H1 (cell line): Measurements from ENCODE around the gene HLA-DQA1. TPM values are rescaled to one million over a fixed set of nuclear protein-coding genes. Genes with fewer than 3 reads are reported as not detected.
A peak's percentile ranks its signal among the peaks of the same experiment; 100 is the strongest.

Experiments
- CTCF ChIA-PET: fragments of 300-600 bp; sonication (Branson Sonifier 250); formaldehyde crosslinking; loops from one replicate; lab custom pipeline; 2021; ENCODE audit not compliant: partially characterized antibody; lab: Charles Lee
- POLR2A ChIA-PET: fragments of 300-600 bp; sonication (Branson Sonifier 250); formaldehyde crosslinking; loops from one replicate; lab custom pipeline; 2021; ENCODE audit warnings: inconsistent platforms; ENCODE audit not compliant: partially characterized antibody; lab: Charles Lee
- DNase-seq, 2 experiments: peaks; one replicate each; pipeline versions ENCODE4 v3.0.0 to v3.0.0-alpha.2; 2010 to 2022; ENCODE audit warnings: low spot score in 2 of 2, low read depth in 1 of 2, mixed read lengths in 1 of 2
- FAIRE-seq: peaks from 2 replicates; lab custom pipeline; 2011; peaks lifted over from hg19 to GRCh38; lab: Jason Lieb, UNC
- H2AFZ ChIP-seq: 2 replicates; pipeline ENCODE4 v1.8.1; 2012; ENCODE audit warnings: low read length, inconsistent platforms
- H2AK5ac ChIP-seq: 2 replicates; pipeline ENCODE4 v1.6.1; 2013; ENCODE audit warnings: low read depth, low read length
- H2BK120ac ChIP-seq: replicated peaks from 2 replicates; pipeline ENCODE3; 2013; ENCODE audit warnings: low read depth, low read length, inconsistent platforms
- H2BK12ac ChIP-seq: 2 replicates; pipeline ENCODE4 v1.6.1; 2013; ENCODE audit warnings: low read depth, low read length
- H2BK15ac ChIP-seq: 2 replicates; pipeline ENCODE4 v1.6.1; 2013; ENCODE audit warnings: low read length
- H2BK20ac ChIP-seq: 2 replicates; pipeline ENCODE4 v1.6.1; 2013; ENCODE audit warnings: low read length
- H2BK5ac ChIP-seq: 2 replicates; pipeline ENCODE4 v1.6.1; 2013; ENCODE audit warnings: low read depth, low read length
- H3K14ac ChIP-seq: 2 replicates; pipeline ENCODE4 v1.6.1; 2013; ENCODE audit warnings: inconsistent platforms; ENCODE audit not compliant: insufficient read length
- H3K18ac ChIP-seq: 2 replicates; pipeline ENCODE4 v1.6.1; 2013; ENCODE audit warnings: low read length; ENCODE audit errors: extremely low read depth
- H3K23ac ChIP-seq: 2 replicates; pipeline ENCODE4 v1.6.1; 2013; ENCODE audit warnings: inconsistent platforms; ENCODE audit not compliant: insufficient read length
- H3K23me2 ChIP-seq: 2 replicates; pipeline ENCODE4 v1.6.1; 2013; ENCODE audit warnings: low read depth, low read length
- H3K27ac ChIP-seq: 2 replicates; pipeline ENCODE4 v1.6.1; 2011; ENCODE audit warnings: low read depth, low read length, inconsistent platforms
- H3K27me3 ChIP-seq, 4 experiments: replicated peaks in 1 of 4; 1 replicate in 1 of 4; 2 replicates in 3 of 4; pipeline versions ENCODE4 v1.6.1 to v1.8.1; 2011 to 2013; ENCODE audit warnings: low read length in 3 of 4, mild to moderate bottlenecking in 3 of 4, inconsistent platforms in 2 of 4, mixed read lengths in 2 of 4, moderate library complexity in 1 of 4; ENCODE audit not compliant: control insufficient read depth in 3 of 4, insufficient read depth in 3 of 4; ENCODE audit errors: extremely low read depth in 1 of 4
- H3K36me3 ChIP-seq, 4 experiments: 2 replicates each; pipeline versions ENCODE4 v1.6.1 to v1.8.1; 2011 to 2013; ENCODE audit warnings: mild to moderate bottlenecking in 4 of 4, low read length in 3 of 4, moderate library complexity in 2 of 4, control low read depth in 1 of 4, inconsistent platforms in 1 of 4; ENCODE audit not compliant: insufficient read depth in 4 of 4, control insufficient read depth in 2 of 4
- H3K4ac ChIP-seq: replicated peaks from 2 replicates; pipeline ENCODE3; 2013; ENCODE audit warnings: low read length, low read depth, mixed read lengths, inconsistent platforms; ENCODE audit not compliant: insufficient read length
- H3K4me1 ChIP-seq, 4 experiments: replicated peaks in 1 of 4; 1 replicate in 1 of 4; 2 replicates in 3 of 4; pipeline versions ENCODE4 v1.6.1 to v1.8.1; 2011 to 2013; ENCODE audit warnings: low read length in 3 of 4, inconsistent platforms in 2 of 4, mixed read lengths in 1 of 4; ENCODE audit not compliant: insufficient read depth in 4 of 4, control insufficient read depth in 3 of 4
- H3K4me2 ChIP-seq, 2 experiments: 2 replicates each; pipeline versions ENCODE4 v1.6.1 to v1.8.1; 2011 to 2013; ENCODE audit warnings: low read depth in 2 of 2, low read length in 2 of 2, control low read depth in 1 of 2, inconsistent platforms in 1 of 2, mild to moderate bottlenecking in 1 of 2; ENCODE audit not compliant: insufficient read depth in 1 of 2
- H3K4me3 ChIP-seq, 4 experiments: fragments of 200-600, 300-600 bp in 1 of 4; sonication (generic), shearing (Covaris generic), sonication (Bioruptor Twin) in 1 of 4; 2 replicates each; pipeline versions ENCODE4 v1.5.1 to v1.8.1; 2011 to 2016; ENCODE audit warnings: low read length in 4 of 4, low read depth in 3 of 4, control low read depth in 2 of 4, inconsistent platforms in 2 of 4, mild to moderate bottlenecking in 2 of 4, mixed read lengths in 1 of 4, moderate library complexity in 1 of 4; ENCODE audit not compliant: insufficient read depth in 2 of 4; ENCODE audit errors: extremely low read depth in 1 of 4
- H3K56ac ChIP-seq: replicated peaks from 2 replicates; pipeline ENCODE3; 2013; ENCODE audit warnings: low read depth, mild to moderate bottlenecking, mixed read lengths, low read length, inconsistent platforms; ENCODE audit not compliant: insufficient read length
- H3K79me1 ChIP-seq: 2 replicates; pipeline ENCODE4 v1.6.1; 2013; ENCODE audit warnings: low read depth, low read length, control low read depth
- H3K79me2 ChIP-seq, 2 experiments: 2 replicates each; pipeline versions ENCODE4 v1.6.1 to v1.8.1; 2012 to 2013; ENCODE audit warnings: low read length in 2 of 2, mild to moderate bottlenecking in 2 of 2, inconsistent platforms in 1 of 2; ENCODE audit not compliant: insufficient read depth in 2 of 2, control insufficient read depth in 1 of 2
- H3K9ac ChIP-seq, 4 experiments: replicated peaks in 1 of 4; 1 replicate in 1 of 4; 2 replicates in 3 of 4; pipeline versions ENCODE4 v1.6.1 to v1.8.1; 2011 to 2013; ENCODE audit warnings: low read depth in 3 of 4, low read length in 3 of 4, control low read depth in 2 of 4, mild to moderate bottlenecking in 2 of 4, moderate library complexity in 2 of 4, inconsistent platforms in 1 of 4; ENCODE audit errors: extremely low read depth in 1 of 4
- H3K9me3 ChIP-seq, 2 experiments: 2 replicates each; pipeline versions ENCODE4 v1.6.1 to v1.8.1; 2012 to 2013; ENCODE audit warnings: mild to moderate bottlenecking in 2 of 2, moderate library complexity in 2 of 2, control low read depth in 1 of 2, inconsistent platforms in 1 of 2, low read depth in 1 of 2, low read length in 1 of 2, mixed read lengths in 1 of 2; ENCODE audit not compliant: insufficient read depth in 2 of 2
- H4K20me1 ChIP-seq, 2 experiments: replicated peaks in 1 of 2; 2 replicates each; pipeline versions ENCODE3 to v1.8.1; 2011 to 2013; ENCODE audit warnings: inconsistent platforms in 2 of 2, low read length in 2 of 2, mild to moderate bottlenecking in 1 of 2; ENCODE audit not compliant: insufficient read depth in 2 of 2, control insufficient read depth in 1 of 2
- H4K5ac ChIP-seq: 2 replicates; pipeline ENCODE4 v1.6.1; 2013; ENCODE audit warnings: low read length, low read depth, mixed read lengths, inconsistent platforms; ENCODE audit not compliant: insufficient read length
- H4K8ac ChIP-seq: 2 replicates; pipeline ENCODE4 v1.8.0; 2013; ENCODE audit warnings: mild to moderate bottlenecking, moderate library complexity, low read length, inconsistent platforms; ENCODE audit not compliant: insufficient read depth; ENCODE audit errors: extremely low read depth
- H4K91ac ChIP-seq: replicated peaks from 2 replicates; pipeline ENCODE3; 2013; ENCODE audit warnings: low read length, mixed read lengths, inconsistent platforms; ENCODE audit not compliant: insufficient read length
- ASH2L ChIP-seq: fragments of 200-600, 300-600 bp; sonication (generic); IDR thresholded peaks from one replicate; pipeline ENCODE4 v1.7.1; 2017; ENCODE audit warnings: low read length
- WGBS, 2 experiments: shearing (Covaris generic) in 1 of 2; methylation state at CpG; one replicate each; pipeline versions ENCODE4 v1.1.6 to v1.1.7; 2013 to 2015; ENCODE audit warnings: low lambda C conversion rate in 2 of 2, mixed read lengths in 2 of 2, inconsistent platforms in 1 of 2, low coverage in 1 of 2, missing lambda C conversion rate in 1 of 2; ENCODE audit not compliant: insufficient replicate concordance in 2 of 2, insufficient coverage in 1 of 2, insufficient read length in 1 of 2; ENCODE audit errors: extremely low coverage in 1 of 2, missing lambda C conversion rate in 1 of 2; 5-methylcytosine and 5-hydroxymethylcytosine counted together
- polyA plus RNA-seq, 7 experiments: library from polyadenylated mRNA; depleted of rRNA in 3 of 7; stranded (reverse) in 5 of 7; unstranded in 2 of 7; fragments of >200 nt in 5 of 7; fragments of 200-250 nt in 2 of 7; gene quantifications; 1 replicate in 5 of 7; 2 replicates in 1 of 7; 4 replicates in 1 of 7; pipeline versions ENCODE4 v1.2.1 to v1.2.3, GENCODE V29; 2011 to 2013; ENCODE audit warnings: missing spikeins in 2 of 7, mixed read lengths in 2 of 7
- total RNA-seq: library from RNA; stranded (reverse); fragmentation: NEBNext Ultra II Directional; extraction: Animal tissue kit (Norgen Biotek cat#: 25700); gene quantifications from 2 replicates; pipeline ENCODE4 v1.2.1, GENCODE V29; 2021

HLA-DQA1 gene
- total and polyA plus RNA-seq, 2 of the 8 experiments (the other 6 are each of a cell fraction or from before 2014, with no cell fraction given) = 0.12 TPM; not detected in 1

DNA sequence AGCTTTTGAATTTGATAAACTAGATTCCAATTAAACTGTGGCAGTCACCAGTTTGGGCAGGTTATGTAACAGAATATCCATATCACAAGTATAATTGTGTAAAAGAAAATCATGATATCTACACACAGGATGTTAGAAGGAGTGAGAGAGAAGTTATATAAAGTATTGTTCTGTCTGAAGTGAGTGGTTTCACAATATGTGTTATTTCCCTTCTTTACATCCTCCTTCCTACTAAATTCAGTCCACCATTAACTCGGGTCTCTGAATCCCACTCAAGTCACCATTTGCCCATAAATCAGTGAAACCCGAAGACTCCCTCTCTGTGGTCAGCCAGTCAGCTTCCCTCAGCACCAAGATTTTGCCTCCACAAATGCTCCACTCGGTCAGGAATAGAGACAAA lies 28.5 kb downstream of the HLA-DQA1 start:
- H3K56ac ChIP-seq = no peak overlapping the region
- H4K5ac ChIP-seq = no peak overlapping the region
- ChIA-PET POLR2A (interaction anchor here (1.2 kb wide), 1 partner anchor 120 kb away, joined by 3 read pairs; no protein-coding TSS in a partner anchor), CTCF (no interaction called here)
- no peaks in the 10 kb centered on the region for H3K9me3 ChIP-seq
- no peak overlapping the region for H2BK15ac ChIP-seq
- no peak overlapping the region for H3K18ac ChIP-seq
- no peak overlapping the region for H2AK5ac ChIP-seq
- no peak overlapping the region for H4K91ac ChIP-seq
- H3K9ac ChIP-seq = no peak overlapping the region
- no peak overlapping the region for H3K4ac ChIP-seq
- WGBS, 2 experiments = 33% methylated on average over 3 of the region's 3 CpGs; no CpG with 5 or more reads in 1 of the 2 experiments
- H2BK5ac ChIP-seq = no peak overlapping the region
- no peak overlapping the region for H2BK120ac ChIP-seq
- 0 out of 8 replicates have a peak overlapping the region, but pooled peaks of 1 of the 4 experiments have one; percentile 26 for H3K4me3 ChIP-seq
- H2BK20ac ChIP-seq = no peak overlapping the region
- H3K79me2 ChIP-seq = no peaks in the 10 kb centered on the region
- no peak overlapping the region for H2AFZ ChIP-seq
- H3K36me3 ChIP-seq = no peaks in the 10 kb centered on the region
- H4K20me1 ChIP-seq = no peaks in the 10 kb centered on the region
- no peak overlapping the region for H3K14ac ChIP-seq
- no peaks in the 10 kb centered on the region for H3K79me1 ChIP-seq
- no peak overlapping the region for H3K23ac ChIP-seq
- H3K27ac ChIP-seq = no peak overlapping the region
- no peak overlapping the region for H2BK12ac ChIP-seq
- H3K4me1 ChIP-seq = no peaks in the 10 kb centered on the region; a peak in 1 of 7 replicates
- FAIRE-seq = no peak
- H4K8ac ChIP-seq = no peak overlapping the region
- no peak for DNase-seq
- H3K23me2 ChIP-seq = no peaks in the 10 kb centered on the region
- no peak overlapping the region for H3K4me2 ChIP-seq
- TF ChIP-seq ASH2L = no peak
- TF ChIP-seq, all 59 proteins: peak for 0
- peaks cover 0 to 14% (median 5%) of the 10 kb centered on the region in 4 experiments; a peak in 3 of 7 replicates for H3K27me3 ChIP-seq
